ENCODE data around the gene C16orf89.
"Not testable (repeated sequence)": the region's sequence is repeated elsewhere in the genome, so short reads cannot be mapped to it uniquely, and the experiment has no call there.

Gene C16orf89

GRCh38 chr16:5089911-5090555, 24.3 kb upstream of the C16orf89 start:
- DNase-seq (ENCODE audit: extremely low read depth, low read depth); H3K4me3 ChIP-seq (replicated peaks; ENCODE audit: low read depth, low read length): not testable (repeated sequence)

DNA sequence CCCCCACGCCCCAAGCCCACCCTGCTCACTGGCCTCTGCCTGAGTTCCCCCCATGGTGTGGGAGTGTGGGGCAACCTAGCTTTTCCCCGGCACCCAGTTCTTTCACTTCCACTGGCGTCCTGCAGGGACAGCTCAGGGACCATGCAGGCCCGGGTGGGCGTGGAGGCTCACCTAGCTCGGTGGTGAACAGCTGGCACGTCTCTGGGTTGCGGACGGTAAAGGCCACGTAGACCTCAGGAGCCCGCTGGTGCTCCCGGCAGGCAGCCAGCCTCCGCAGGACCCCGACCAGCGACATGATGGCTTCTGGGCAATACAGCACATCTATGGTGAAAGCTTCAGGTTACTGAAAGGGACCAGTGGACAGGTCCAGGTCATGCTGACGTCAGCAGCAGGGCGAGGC, 23.2 kb upstream of the C16orf89 start:
- not testable (repeated sequence) for DNase-seq (ENCODE audit: extremely low read depth, low read depth); H3K4me3 ChIP-seq (replicated peaks; ENCODE audit: low read depth, low read length)

DNA sequence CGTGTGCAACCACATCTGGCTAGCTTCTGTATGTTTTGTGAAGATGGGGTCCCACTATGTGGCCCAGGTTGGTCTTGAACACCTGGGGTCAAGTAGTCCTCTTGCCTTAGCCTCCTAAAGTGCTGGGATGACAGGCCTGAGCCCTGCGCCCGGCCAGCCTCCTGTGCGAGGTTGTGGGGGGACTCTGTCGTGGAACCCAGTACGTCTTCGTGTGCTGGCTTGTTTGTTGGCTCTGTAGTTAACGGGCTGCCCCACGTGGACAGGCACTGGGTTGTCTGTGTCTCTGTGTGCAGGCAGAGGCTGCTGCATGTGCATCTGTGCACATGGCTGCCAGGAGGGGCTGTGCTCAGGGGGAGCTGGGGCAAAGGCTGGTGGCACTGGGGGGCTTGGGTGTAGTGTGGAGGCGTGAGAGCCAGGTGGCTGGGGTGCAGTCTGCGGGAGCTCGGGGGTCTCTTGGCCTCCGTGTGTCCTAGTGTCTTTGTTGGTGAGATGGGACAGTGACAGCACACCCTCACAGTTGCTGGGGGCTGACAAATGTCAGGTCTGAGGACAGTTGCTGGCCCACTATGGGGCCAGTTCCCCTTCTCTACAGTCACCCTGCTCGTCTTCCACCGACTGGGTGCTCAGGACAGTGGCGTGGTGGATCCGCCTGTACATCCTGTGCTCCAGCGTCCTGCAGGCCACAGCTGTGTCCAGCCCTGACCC, 22.5 kb upstream of the C16orf89 start:
- not testable (repeated sequence) for DNase-seq (ENCODE audit: extremely low read depth, low read depth); H3K4me3 ChIP-seq (replicated peaks; ENCODE audit: low read depth, low read length)

DNA sequence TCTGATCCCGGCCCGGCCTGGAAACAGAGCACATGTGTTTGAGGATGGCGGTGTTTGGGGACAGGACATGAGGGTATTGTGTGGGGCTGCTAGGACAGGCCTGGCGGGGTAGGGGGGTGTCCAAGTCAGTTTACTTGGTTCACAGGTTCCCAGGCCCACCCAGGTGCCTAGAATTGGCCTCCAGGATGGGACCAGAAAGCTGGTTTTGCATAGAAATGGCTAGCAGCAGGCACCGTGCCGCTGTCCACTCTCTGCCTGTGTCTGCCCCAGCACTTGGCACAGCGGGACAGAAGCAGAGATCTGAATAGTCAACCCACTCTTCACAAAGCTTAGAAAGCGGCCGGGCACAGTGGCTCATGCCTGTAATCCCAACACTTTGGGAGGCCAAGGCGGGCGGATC, 20.0 kb upstream of the C16orf89 start:
- not testable (repeated sequence) for H3K4me3 ChIP-seq (replicated peaks; ENCODE audit: low read depth, low read length); DNase-seq (ENCODE audit: extremely low read depth, low read depth)

DNA sequence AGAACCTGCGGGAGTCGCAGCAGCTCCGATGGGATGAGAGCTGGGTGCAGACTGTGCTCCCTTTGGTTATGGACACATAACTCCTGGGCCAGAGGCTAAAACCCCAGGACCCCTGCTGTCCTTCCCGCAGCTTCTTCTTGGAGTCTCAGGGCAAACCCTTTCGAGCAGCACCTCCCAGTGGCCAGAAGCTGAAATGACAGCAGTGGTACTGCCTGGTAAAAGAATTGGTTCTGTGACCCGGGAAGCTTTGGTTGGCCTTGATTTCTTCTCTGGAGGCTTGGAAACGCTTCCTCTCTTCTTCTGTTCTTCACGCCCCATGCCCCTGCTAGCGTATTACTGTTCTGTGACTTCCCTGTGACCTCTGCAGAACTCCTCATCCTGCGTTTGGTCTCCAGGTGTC, 19.0 kb upstream of the C16orf89 start:
- TF ChIP-seq, protein P1, sequence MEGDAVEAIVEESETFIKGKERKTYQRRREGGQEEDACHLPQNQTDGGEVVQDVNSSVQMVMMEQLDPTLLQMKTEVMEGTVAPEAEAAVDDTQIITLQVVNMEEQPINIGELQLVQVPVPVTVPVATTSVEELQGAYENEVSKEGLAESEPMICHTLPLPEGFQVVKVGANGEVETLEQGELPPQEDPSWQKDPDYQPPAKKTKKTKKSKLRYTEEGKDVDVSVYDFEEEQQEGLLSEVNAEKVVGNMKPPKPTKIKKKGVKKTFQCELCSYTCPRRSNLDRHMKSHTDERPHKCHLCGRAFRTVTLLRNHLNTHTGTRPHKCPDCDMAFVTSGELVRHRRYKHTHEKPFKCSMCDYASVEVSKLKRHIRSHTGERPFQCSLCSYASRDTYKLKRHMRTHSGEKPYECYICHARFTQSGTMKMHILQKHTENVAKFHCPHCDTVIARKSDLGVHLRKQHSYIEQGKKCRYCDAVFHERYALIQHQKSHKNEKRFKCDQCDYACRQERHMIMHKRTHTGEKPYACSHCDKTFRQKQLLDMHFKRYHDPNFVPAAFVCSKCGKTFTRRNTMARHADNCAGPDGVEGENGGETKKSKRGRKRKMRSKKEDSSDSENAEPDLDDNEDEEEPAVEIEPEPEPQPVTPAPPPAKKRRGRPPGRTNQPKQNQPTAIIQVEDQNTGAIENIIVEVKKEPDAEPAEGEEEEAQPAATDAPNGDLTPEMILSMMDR (IDR thresholded peaks at IDR 0.05; ENCODE audit: low read depth, low read length, missing control alignments) = peak; percentile 67
- DNase-seq (ENCODE audit: extremely low read depth, low read depth); H3K4me3 ChIP-seq (replicated peaks; ENCODE audit: low read depth, low read length): not testable (repeated sequence)

- not testable (repeated sequence) for H3K4me3 ChIP-seq (replicated peaks; ENCODE audit: low read depth, low read length); DNase-seq (ENCODE audit: extremely low read depth, low read depth)
Measured at GRCh38 chr16:5084099-5084731, 18.5 kb upstream of the C16orf89 start.

DNA sequence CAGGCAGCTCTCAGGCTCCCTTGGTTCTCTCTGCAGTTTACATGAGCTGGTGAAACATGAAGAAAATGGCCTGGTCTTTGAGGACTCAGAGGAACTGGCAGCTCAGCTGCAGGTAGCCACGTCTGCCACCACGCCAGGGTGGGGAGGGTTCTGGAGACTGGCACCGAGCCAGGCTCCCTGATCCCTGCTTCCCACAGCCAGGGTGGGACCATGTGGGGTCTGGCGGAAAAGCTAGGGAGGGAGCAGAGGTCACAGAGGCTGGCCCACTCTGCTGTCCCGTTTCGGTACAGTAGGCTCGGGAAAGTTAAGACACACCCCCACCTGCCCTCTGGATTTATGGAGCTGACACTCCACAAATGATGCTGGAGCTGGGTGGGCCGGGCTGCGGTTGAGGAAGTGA, 17.9 kb upstream of the C16orf89 start:
- H3K4me3 ChIP-seq (replicated peaks; ENCODE audit: low read depth, low read length); DNase-seq (ENCODE audit: extremely low read depth, low read depth): not testable (repeated sequence)

DNA sequence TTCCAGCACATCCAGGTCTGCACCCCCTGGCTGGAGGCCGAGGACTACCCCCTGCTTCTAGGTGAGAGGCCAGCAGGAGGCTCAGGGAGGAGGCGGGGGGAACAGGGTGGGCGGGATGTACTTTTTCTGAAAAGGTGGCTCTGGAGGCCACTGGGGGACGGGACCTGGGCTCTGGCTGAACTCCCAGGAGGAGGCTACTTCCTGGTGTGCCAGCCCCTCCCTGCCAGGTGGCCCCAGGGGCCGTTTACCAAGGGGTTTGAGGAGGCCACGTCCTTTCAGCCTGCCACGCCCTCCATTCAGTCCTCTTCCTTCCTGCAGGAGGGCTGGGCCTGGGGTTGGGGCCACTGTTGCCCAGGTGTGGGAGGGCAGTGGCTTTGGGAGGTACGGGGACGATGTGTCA, 15.2 kb upstream of the C16orf89 start:
- DNase-seq (ENCODE audit: extremely low read depth, low read depth) = not testable (repeated sequence)

GRCh38 chr16:5080461-5080860, 14.7 kb upstream of the C16orf89 start:
- H3K4me3 ChIP-seq (replicated peaks; ENCODE audit: low read depth, low read length); DNase-seq (ENCODE audit: extremely low read depth, low read depth): not testable (repeated sequence)

More for the DNA sequence above, 15.2 kb upstream of the C16orf89 start:
- not testable (repeated sequence) for H3K4me3 ChIP-seq (replicated peaks; ENCODE audit: low read depth, low read length)

DNA sequence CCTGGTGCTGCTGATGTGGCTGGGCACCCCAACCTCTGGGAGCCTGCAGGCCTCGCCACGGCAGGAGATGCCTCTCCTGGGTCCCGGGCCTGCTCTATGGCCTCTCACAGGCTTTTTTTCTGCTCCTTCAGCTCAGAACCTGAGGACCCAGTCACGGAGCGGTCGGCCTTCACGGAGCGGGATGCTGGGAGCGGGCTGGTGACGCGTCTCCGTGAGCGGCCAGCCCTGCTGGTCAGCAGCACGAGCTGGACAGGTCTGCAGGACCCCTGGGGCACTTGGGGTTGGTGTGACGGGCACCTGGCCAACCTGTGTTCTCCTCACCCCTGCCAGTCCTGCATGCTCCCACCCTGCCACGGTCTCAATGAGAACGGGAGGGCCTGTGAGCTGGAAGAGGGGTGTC, 12.9 kb upstream of the C16orf89 start:
- H3K4me3 ChIP-seq (replicated peaks; ENCODE audit: low read depth, low read length) = no peak overlapping the region
- TF ChIP-seq, protein P1 (IDR thresholded peaks at IDR 0.05; ENCODE audit: low read depth, low read length, missing control alignments) = no peak
- DNase-seq (ENCODE audit: extremely low read depth, low read depth) = no peak

DNA sequence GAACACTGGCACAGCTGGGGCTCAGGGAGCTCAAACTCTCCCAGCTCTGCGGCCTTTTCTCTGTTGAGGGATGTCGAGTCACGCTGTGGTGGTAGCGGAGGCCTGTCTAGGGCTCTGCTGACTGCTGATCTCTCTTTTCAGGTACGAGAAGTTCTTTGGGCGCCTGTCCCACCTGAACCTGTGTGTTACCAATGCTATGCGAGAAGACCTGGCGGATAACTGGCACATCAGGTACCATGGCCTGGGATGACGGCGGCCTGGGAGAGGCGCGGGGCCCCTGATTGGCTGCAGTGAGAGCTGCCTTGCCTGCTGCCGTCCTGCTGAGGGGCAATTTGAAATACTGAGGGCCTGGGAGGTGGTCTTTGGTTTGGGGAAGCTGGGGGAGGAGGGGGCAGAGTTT, 11.5 kb upstream of the C16orf89 start:
- no peak overlapping the region for H3K4me3 ChIP-seq (replicated peaks; ENCODE audit: low read depth, low read length)
- DNase-seq (ENCODE audit: extremely low read depth, low read depth) = no peak
- TF ChIP-seq, protein P1 (IDR thresholded peaks at IDR 0.05; ENCODE audit: low read depth, low read length, missing control alignments) = no peak
